GM15510 (cell line): ENCODE results near the gene TTLL9.

ENCODE experiments used
- POLR2A ChIP-seq: IDR thresholded peaks from 3 replicates; pipeline ENCODE4 v1.6.1; 2011; ENCODE audit warnings: borderline replicate concordance; ENCODE audit not compliant: insufficient read length; ENCODE audit errors: extremely low read depth

The TTLL9 gene

DNA sequence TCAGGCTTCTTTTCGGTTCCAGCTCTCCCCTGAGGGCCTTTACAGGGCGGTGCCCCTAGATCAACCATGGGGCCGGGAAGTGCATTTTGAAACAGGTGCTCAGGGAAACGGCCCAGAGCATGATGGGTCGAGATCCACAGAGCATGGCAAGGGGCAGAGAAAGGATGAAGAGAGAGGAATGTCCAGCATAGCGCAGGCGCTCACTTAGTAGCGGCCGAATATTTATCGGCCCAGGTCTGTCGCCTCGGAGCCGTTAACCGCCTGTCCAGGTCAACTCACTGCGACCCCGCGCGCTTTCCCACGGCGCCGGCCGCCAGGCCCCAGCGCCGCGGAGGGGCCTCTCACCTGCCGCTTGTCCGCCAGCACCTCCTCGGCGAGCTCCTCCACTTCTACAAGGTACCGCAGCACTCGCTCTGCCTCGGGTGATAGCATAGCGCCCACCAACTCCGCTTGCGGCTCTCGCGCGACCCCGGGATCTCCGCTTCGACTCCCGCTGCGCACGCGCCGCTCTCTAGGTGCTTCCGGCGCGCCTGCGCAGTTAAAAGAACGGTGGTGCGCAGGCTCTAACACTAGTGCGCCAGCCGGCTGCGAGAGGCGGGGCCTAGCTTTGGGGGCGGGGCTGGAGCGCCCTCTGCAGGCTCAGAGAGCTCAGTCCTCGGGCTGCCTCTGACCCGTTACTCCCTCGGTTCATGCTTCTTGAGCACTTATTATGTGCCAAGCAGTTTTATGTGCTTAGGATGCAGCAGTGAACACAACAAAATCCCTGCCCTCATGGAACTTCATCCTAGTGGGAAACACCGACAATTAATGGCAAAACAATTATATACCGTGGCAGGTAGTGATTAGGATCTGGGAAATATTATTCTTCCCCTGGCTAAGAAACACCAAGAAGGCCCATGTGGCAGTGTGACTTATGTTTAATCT lies 81.4 kb downstream of the TTLL9 start, which contains the start of gene PDRG1:
Gene PDRG1, minus strand, starts transcription at position 517 of the 924 bp plus-strand sequence. Its CDS starts 85 bp downstream, at position 432.
- peak; percentile 85 for TF ChIP-seq POLR2A

DNA sequence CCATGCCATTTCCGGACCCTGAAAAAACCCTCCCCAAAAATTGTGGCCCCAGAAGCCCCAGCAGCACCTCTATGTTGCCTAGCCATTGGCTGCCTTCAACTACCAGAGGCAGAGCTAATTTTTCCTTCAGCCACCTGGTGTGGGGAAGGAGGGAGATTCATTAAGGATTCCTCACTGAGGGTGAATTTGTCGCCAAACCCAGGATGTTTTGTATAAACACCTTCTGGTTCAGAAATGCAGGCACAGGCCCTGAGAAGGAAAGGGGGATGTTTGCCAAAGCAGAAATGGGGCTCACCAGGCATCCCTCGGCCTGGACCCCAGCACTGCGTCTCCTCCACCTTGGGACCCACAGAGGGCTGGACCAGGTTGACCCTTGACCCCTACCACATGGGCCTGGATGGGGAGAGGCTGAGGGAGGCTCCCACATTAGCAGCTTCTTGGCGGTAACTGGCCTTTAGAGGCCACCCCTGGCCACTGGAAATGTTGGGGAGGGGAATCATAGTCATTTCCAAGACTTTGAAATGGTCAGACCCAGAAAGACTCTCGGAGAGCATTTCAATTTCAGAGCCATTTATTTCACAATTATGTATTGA lies 83.2 kb downstream of the TTLL9 start:
- no peak for TF ChIP-seq POLR2A

DNA sequence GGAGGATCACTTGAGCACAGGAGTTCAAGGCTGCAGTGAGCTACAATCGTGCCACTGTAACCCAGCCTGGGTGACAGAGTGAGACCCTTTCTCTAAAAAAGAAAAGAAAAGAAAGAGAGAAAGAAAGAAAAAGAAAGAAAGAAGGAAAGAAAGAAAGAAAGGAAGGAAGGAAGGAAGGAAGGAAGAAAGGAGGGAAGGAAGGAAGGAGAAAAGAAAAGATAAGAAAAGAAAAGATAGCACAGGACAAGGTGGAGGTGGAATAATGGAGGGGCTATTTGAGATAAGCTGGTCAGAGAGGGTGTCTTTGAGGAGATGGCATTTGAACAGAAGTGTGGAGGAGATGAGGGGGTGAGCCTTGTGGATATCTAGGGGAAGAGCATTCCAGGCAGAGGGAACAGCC lies 84.1 kb downstream of the TTLL9 start:
- no peak for TF ChIP-seq POLR2A

DNA sequence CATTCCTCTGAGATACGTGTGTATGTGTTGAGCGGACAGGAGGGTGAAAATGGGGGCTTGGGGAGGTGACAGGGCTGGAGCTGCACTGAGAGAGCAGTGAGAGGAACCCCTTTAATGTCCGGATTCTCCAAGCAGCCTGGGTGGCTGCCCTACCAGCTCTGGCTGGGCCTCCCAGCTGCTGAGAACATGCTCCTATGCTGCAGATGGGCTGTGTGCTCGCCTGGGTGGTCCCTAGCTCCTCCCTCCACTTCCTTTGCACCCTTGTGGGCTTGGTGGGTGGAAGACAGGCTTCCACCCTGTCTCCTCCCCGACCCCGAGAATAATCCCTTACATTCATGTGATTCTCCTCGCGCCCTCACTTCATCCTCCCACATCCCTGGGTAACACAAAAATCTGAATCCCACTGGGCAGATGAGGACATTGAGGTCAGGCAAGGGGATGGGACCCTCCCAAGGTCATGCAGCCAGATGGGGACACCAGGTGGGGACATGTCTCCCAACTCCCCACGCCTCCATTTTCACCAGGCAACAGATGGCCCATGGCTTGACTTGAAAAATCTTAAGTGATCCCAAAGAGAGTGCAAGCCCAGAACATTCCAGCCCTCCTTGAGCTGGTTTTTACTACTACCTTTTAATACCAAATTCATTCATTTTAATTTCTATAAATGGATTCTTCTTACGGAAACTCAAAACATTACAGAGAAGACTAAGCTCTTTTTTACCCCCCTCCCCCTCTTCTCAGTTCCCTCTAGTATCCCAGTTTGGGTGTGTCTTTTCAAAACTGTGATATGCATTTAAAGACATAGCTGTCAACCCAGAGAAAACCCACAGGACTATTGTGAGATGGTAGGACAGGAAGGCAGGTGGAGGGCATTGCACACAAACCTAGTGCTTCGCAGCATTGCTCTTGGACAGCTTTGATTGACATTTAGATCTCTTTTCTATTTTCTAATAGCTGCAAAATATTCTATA lies 86.4 kb downstream of the TTLL9 start:
- no peak for TF ChIP-seq POLR2A

DNA sequence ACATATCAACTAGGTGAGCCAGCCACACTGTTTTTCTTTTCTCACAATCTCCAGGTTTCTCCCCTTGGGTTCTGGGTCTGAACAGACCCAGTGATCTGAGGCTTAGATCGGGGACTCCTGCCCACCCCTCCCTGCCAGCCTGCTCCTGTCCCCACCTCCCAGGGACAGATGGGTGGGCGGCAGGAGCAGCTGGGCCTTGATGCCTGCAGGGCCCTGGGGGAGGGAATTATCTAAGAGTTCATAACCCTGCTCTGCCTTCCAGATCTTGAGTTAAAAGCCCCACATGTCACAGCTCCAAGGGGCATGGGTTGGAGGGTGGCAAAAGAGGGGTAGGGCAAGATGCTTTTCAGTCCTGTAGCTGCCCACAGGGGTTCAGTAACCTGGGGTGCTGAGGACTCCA lies 92.3 kb downstream of the TTLL9 start:
- TF ChIP-seq POLR2A = no peak

DNA sequence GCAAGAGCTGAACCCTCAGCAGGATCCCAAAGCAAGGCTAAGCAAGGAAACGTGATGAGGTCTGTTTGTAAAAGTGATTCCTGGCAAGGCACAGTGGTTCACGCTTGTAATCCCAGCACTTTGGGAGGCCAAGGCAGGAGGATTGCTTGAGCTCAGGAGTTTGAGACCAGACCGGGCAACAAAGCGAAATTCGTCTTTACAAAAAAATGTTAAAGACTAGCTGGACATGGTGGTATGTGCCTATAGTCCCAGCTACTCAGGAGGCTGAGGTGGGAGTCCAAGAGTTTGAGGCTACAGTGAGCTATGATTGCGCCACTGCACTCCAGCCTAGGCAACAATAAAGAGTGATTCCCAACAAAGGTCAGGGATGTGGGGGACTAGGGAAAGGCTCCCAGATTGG lies 93.5 kb downstream of the TTLL9 start:
- no peak for TF ChIP-seq POLR2A

DNA sequence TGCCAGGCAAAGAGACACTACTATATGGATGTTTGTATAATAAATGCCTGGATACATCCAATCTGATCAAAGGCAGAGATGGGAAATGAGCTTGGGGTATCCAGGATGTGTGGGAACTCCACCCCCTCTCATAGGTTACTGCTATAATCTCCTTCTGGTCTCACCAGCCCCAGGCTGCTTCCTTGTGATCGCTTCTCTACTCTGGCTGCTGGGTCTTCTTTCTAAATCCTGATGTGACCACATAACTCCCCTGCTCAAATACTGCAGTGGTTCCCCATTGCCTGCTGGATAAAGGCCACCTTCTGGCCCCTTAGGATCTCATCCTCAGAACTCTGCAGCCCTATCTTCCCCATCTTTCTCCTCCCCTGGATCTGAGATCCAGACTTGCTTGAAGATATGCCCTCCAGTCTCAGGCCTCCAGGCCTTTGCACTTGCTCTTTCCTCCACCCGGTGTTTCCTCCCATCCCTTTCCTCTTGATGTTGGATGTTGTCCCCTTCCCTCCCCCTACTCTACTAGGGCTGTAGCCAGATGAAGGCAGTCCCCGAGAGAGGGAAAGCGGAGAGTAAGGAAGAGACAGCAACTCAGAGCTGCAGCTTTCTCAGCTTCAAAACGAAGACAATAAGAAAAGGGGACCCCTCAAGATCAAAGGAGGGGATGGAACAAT lies 96.7 kb downstream of the TTLL9 start:
- TF ChIP-seq POLR2A = no peak

DNA sequence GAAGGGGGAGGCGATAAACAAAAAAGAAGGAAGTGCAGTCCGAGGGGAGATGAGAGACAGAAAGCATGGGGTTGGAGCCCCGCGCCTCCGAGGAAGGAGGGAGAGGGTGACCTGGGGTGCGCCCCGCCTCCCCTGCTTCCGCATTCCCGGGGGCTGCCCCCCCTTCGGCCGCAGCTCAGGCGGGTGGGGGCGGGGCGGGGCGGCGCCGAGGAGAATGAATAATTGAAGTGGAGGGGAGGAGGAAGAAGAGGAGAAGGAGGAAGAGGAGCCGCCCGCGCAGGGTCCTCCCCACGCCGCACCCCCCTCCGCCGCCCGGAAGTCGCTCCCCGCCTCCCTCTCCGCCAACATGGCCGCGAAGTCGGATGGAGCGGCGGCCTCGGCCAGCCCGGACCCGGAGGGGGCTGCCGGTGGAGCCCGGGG lies 97.4 kb downstream of the TTLL9 start, which contains the start of gene XKR7:
Gene XKR7, plus strand, starts transcription at position 322 of the 420 bp plus-strand sequence. Its CDS starts 25 bp downstream, at position 347.
- TF ChIP-seq POLR2A = no peak

DNA sequence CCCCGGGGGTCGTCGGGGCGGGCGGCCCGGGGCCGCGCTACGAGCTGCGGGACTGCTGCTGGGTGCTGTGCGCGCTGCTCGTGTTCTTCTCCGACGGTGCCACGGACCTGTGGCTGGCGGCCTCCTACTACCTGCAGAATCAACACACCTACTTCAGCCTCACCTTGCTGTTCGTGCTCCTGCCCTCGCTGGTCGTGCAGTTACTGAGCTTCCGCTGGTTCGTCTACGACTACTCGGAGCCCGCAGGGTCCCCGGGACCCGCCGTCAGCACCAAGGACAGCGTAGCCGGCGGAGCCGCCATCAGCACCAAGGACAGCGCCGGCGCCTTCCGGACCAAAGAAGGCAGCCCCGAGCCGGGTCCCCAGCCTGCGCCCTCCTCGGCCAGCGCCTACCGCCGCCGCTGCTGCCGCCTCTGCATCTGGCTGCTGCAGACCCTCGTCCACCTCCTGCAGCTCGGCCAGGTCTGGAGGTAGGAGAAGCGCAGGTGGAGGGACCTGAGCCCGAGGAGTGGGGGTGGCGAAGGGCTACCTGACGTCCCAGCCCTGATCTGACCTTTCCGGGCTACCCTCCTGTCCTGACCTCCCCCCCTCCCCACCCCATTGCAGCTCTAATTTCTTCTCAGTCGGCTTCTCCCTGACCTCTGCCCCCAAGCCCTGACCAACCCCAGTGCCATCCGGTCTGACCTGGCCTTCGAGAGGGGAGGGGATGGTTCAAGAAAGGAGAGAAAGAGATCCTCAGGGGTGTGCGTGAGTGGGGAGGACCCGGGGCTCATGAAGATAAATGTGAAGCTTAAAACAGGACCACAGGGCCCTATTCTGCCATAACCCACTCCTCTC lies 98.1 kb downstream of the TTLL9 start:
- TF ChIP-seq POLR2A = no peak

DNA sequence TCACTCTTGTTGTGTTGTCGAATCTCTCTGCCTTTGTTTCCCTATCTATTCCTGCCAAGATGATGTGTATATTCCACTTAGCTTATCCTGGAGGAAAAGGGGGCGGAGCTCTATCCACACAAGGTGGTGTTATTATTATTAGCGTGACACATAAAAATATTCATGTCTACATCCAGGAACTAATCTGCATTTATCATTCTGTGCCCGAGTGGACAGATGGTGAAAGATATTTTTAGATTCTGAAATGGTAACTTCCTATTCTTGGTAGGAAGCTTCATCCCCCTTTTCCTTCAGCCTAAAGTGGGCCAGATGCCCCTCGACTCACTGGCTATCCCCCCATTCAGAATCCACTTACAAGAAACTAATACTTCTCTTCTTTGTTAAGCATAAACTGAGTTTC lies 99.6 kb downstream of the TTLL9 start:
- no peak for TF ChIP-seq POLR2A

DNA sequence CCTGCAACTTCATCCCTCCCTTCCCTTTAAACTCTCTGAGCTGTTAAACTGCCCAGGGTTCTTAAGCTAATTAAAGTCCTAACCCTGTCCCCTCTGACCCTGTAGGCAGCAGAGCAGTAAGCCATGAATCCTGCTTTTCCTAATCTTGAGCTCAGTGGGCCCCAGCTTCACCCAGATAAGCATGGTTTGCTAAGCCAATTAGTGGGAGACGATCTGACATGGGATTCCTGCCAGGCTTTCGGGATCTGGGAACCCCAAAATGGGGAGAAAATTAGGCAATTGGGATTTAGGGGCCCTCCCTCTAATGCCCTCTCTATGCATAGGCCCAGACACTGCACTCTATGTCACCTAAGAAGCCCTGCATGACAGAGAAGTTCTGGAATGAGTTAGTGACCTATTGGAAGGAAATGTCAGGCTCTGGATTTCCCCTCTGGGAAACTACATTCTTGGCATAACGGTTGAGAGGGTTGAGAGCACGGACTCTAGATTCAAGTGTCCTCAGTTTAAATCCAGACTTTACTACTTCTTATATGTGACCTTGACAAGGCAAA lies 102.1 kb downstream of the TTLL9 start:
- TF ChIP-seq POLR2A = no peak

DNA sequence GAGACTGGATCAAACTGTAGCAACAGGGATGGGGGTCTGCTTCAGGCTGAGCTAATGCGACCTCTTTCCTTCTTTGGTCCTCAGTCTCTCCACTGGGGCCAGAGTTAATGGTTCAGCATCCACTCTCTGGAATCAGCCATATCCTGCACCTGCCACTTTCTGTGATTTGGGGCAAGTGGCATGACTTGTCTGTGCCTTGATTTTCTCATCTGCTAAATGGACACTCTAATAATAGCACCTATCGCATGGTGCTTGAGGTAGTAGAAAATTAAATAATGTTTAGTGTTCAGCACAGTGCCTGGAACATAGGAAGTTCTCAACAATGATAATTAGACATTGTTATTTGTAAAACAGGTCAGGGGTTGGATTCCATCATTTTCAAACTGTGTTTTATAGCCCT lies 103.9 kb downstream of the TTLL9 start:
- TF ChIP-seq POLR2A = no peak

DNA sequence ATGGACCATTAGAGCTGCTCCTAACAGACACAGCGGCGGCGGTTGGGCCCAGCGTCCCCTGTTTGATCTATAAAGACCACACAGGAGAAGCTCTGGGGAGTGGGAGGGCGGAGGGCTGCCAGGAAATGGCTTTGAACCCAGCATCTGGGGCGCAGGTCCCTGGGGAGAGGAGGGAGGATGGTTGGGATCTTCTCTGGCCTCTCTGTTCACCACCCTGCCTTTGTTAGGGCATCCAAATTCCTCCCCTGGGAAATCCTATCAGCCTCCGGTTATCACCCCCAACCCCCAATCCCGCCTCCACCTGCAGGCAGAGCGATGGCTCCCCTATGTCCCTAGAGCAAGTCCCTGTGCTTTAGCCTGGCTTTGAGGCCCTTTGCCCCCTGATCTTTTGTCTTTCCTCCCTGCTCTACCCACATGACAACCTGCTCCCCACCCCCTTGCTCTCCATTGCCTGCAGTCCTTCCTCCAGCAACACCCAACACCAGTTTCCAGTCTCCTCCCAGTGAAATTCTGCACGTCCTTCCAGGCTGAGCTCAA lies 104.6 kb downstream of the TTLL9 start:
- TF ChIP-seq POLR2A = no peak

DNA sequence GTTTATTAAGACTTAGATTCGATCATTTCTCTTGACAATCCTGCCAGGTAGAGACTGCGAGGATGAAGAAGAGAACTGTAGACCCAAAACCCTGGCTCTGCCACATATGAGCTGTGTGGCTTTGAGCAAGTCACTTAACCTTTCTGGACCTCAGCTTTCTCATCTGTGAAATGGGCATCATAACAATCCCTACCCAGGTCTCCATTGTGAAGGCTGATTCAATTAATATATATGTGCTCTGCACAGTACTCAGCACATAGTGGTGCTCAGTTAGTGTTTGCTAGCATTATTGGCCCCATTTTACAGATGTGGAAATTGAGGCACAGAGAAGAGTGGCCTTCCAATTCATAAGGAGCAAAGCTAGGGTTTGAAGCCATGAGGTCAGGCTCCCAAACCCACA lies 105.4 kb downstream of the TTLL9 start:
- TF ChIP-seq POLR2A = no peak

DNA sequence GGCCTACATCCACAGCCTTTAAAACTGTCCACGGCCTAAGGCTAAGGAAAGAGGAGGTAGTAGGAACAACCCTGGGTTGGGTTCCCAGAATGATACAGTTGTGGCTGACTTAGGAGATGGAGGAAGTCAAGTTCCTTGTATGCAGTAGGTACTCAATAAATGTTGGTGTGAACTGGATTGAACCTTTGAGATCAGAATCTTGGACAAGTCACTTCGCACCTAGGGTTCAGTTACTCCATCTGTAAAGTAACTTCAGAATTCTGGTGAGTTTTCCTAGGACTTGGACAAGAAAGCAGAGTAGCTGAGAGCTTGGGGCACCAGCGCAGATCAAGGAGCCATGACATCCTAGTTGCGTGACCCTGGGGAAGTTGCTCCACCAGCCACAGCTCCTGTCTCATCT lies 106.6 kb downstream of the TTLL9 start:
- no peak for TF ChIP-seq POLR2A
